ENCODE data around the gene DHRS11. TPM values are rescaled to one million over a fixed set of nuclear protein-coding genes. Genes with fewer than 3 reads are reported as not detected.

DHRS11 gene
- total and polyA plus RNA-seq, 8 donors = 6.5 to 15.4 (median 8.3) TPM

- peak overlapping the region in 2 of 4 donors; percentile 88 to 96 for H3K4me3 ChIP-seq
- ATAC-seq = no peak
- FAIRE-seq = no peak
- intact Hi-C loops (cut with DNase I) = no loop called here
- TF ChIP-seq CTCF (IDR thresholded peaks at IDR 0.05) = no peak
- peaks cover 0 to 15% (median 3%) of the 10 kb centered on the region in 3 donors for H3K4me1 ChIP-seq
- H3K9me3 ChIP-seq = no peaks in the 10 kb centered on the region
- DNase-seq = no peak
- H3K27me3 ChIP-seq = no peaks in the 10 kb centered on the region
- H3K36me3 ChIP-seq = no peaks in the 10 kb centered on the region
- 63 to 78% methylated on average over 3 of the region's 3 CpGs for WGBS, 2 donors
- peak overlapping the region in 2 of 4 donors; percentile 73 to 82 for H3K27ac ChIP-seq
Measured at GRCh38 chr17:36600465-36600864, 8.8 kb downstream of the DHRS11 start.

GRCh38 chr17:36600936-36601302, 9.2 kb downstream of the DHRS11 start:
- 14 to 18% methylated on average over 10 of the region's 10 CpGs for WGBS, 2 donors
- FAIRE-seq (no peak), ATAC-seq (peak in 2 of 4 donors; percentile 9 to 21), DNase-seq (no peak)
- Histone ChIP-seq H3K36me3 (no peaks in the 10 kb centered on the region), H3K4me1 (peaks cover 0 to 15% (median 3%) of the 10 kb centered on the region in 3 donors), H3K9me3 (no peaks in the 10 kb centered on the region), H3K4me3 (peak overlapping the region; percentile 86 to 96 (median 92)), H3K27ac (peak overlapping the region; percentile 56 to 82 (median 78)), H3K27me3 (no peaks in the 10 kb centered on the region)
- intact Hi-C loops (cut with DNase I) = no loop called here
- no peak for TF ChIP-seq CTCF (IDR thresholded peaks at IDR 0.05)

- 0 to 1% methylated on average over 50 to 60 of the region's 60 CpGs for WGBS, 2 donors
- no peak for TF ChIP-seq CTCF (IDR thresholded peaks at IDR 0.05)
Measured at GRCh38 chr17:36601303-36602029, 9.8 kb downstream of the DHRS11 start, which contains the start of gene MRM1. TSS of gene MRM1 (plus strand) at chr17:36601583. CDS start at chr17:36601811, 228 bp downstream.

GRCh38 chr17:36602030-36602748, 10.5 kb downstream of the DHRS11 start:
- ATAC-seq = peak; percentile 44 to 57 (median 52)
- peak in 4 of 6 donors; percentile 18 to 68 (median 41) for DNase-seq
- no peak for FAIRE-seq

More at GRCh38 chr17:36601303-36602029, 9.8 kb downstream of the DHRS11 start, which contains the start of gene MRM1:
- Histone ChIP-seq H3K4me3 (peak within 1 kb of the TSS; percentile 86 to 96 (median 92)), H3K4me1 (peaks cover 0 to 15% (median 3%) of the 10 kb centered on the region in 3 donors), H3K27ac (peak within 1 kb of the TSS; percentile 56 to 82 (median 78)), H3K36me3 (no peaks in the 10 kb centered on the region), H3K9me3 (no peaks in the 10 kb centered on the region), H3K27me3 (no peaks in the 10 kb centered on the region)
- DNase-seq (peak; percentile 94 to 99 (median 96)), ATAC-seq (peak; percentile 94 to 97 (median 96)), FAIRE-seq (no peak)
- intact Hi-C loops (cut with DNase I) = no loop called here

More at GRCh38 chr17:36602030-36602748, 10.5 kb downstream of the DHRS11 start:
- no peak for TF ChIP-seq CTCF (IDR thresholded peaks at IDR 0.05)
- no peaks in the 10 kb centered on the region for H3K9me3 ChIP-seq
- H3K4me3 ChIP-seq = peak overlapping the region; percentile 86 to 96 (median 92)
- intact Hi-C loops (cut with DNase I) = no loop called here
- no peaks in the 10 kb centered on the region for H3K27me3 ChIP-seq
- peak overlapping the region; percentile 56 to 82 (median 78) for H3K27ac ChIP-seq
- H3K36me3 ChIP-seq = no peaks in the 10 kb centered on the region
- peaks cover 0 to 15% (median 3%) of the 10 kb centered on the region in 3 donors for H3K4me1 ChIP-seq
- 2 to 6% methylated on average over 38 of the region's 38 CpGs for WGBS, 2 donors
